Astrocyte (in vitro differentiated cells and primary cell): ENCODE results near the gene DNAJC24. TPM values are rescaled to one million over a fixed set of nuclear protein-coding genes. Genes with fewer than 3 reads are reported as not detected.

Experiments
- DNase-seq: peaks from one replicate; pipeline ENCODE4 v3.0.0-alpha.2; 2010; ENCODE audit warnings: low read depth
- FAIRE-seq: peaks from 2 replicates; lab custom pipeline; 2011; peaks lifted over from hg19 to GRCh38; lab: Jason Lieb, UNC
- H2AFZ ChIP-seq: 2 replicates; pipeline ENCODE4 v1.6.0; 2012; ENCODE audit warnings: low read depth, low read length, inconsistent platforms
- H3K27ac ChIP-seq: 2 replicates; pipeline ENCODE4 v1.5.1; 2011; ENCODE audit warnings: low read depth, low read length, inconsistent platforms
- H3K27me3 ChIP-seq: 2 replicates; pipeline ENCODE4 v1.6.0; 2011; ENCODE audit warnings: low read length, inconsistent platforms; ENCODE audit not compliant: insufficient read depth
- H3K36me3 ChIP-seq: 2 replicates; pipeline ENCODE4 v1.5.1; 2011; ENCODE audit warnings: low read length, inconsistent platforms; ENCODE audit not compliant: insufficient read depth
- H3K4me1 ChIP-seq: 2 replicates; pipeline ENCODE4 v1.5.1; 2011; ENCODE audit warnings: low read length, inconsistent platforms; ENCODE audit not compliant: insufficient read depth
- H3K4me2 ChIP-seq: 2 replicates; pipeline ENCODE4 v1.6.0; 2012; ENCODE audit warnings: low read length, inconsistent platforms
- H3K4me3 ChIP-seq: 2 replicates; pipeline ENCODE4 v1.5.1; 2011; ENCODE audit warnings: low read depth, mild to moderate bottlenecking, low read length, inconsistent platforms; ENCODE audit not compliant: insufficient read depth
- H3K79me2 ChIP-seq: 2 replicates; pipeline ENCODE4 v1.6.0; 2012; ENCODE audit warnings: mild to moderate bottlenecking, low read length, inconsistent platforms; ENCODE audit not compliant: insufficient read depth
- H3K9ac ChIP-seq: 2 replicates; pipeline ENCODE4 v1.6.0; 2012; ENCODE audit warnings: mild to moderate bottlenecking, low read length, inconsistent platforms
- H3K9me3 ChIP-seq: 2 replicates; pipeline ENCODE4 v1.5.1; 2012; ENCODE audit warnings: low read depth, mild to moderate bottlenecking, low read length, inconsistent platforms; ENCODE audit not compliant: insufficient read depth
- H4K20me1 ChIP-seq: 2 replicates; pipeline ENCODE4 v1.6.0; 2012; ENCODE audit warnings: low read length, inconsistent platforms; ENCODE audit not compliant: insufficient read depth
- H3K27ac Mint-ChIP-seq: one replicate; pipeline ENCODE4 v1.8.0; 2021; ENCODE audit warnings: mild to moderate bottlenecking, mixed read lengths; ENCODE audit not compliant: unreplicated experiment
- H3K27me3 Mint-ChIP-seq: one replicate; pipeline ENCODE4 v1.8.0; 2021; ENCODE audit warnings: low read depth, mixed read lengths; ENCODE audit not compliant: unreplicated experiment
- H3K36me3 Mint-ChIP-seq: one replicate; pipeline ENCODE4 v1.8.0; 2021; ENCODE audit warnings: low read depth, mixed read lengths; ENCODE audit not compliant: unreplicated experiment
- H3K4me1 Mint-ChIP-seq: one replicate; pipeline ENCODE4 v1.8.0; 2021; ENCODE audit warnings: low read depth, mixed read lengths; ENCODE audit not compliant: unreplicated experiment
- H3K4me3 Mint-ChIP-seq: one replicate; pipeline ENCODE4 v1.8.0; 2021; ENCODE audit warnings: mild to moderate bottlenecking, moderate library complexity, mixed read lengths; ENCODE audit not compliant: unreplicated experiment
- H3K9me3 Mint-ChIP-seq: one replicate; pipeline ENCODE4 v1.8.0; 2021; ENCODE audit warnings: mild to moderate bottlenecking, mixed read lengths; ENCODE audit not compliant: unreplicated experiment
- EZH2 ChIP-seq: IDR thresholded peaks from 2 replicates; pipeline ENCODE4 v1.6.1; 2012; ENCODE audit warnings: mild to moderate bottlenecking, low read length, inconsistent platforms; ENCODE audit not compliant: insufficient read depth
- total RNA-seq: library from RNA; stranded (reverse); gene quantifications from 2 replicates; pipeline ENCODE4 v1.2.1, GENCODE V29; 2021
- TF ChIP-seq, protein P1 (sequence below): IDR thresholded peaks from 2 replicates; pipeline ENCODE4 v1.5.1; 2011; ENCODE audit warnings: low read depth, mild to moderate bottlenecking, inconsistent platforms, low read length, moderate library complexity; ENCODE audit not compliant: insufficient read depth

DNAJC24 gene
- total RNA-seq, 1 donor from 2014 or later = 23.1 TPM

GRCh38 chr11:31442086-31442485 lies 72.4 kb downstream of the DNAJC24 start:
- DNase-seq = no peak
- Histone ChIP-seq H3K4me2 (no peak overlapping the region), H3K4me3 (no peak overlapping the region), H2AFZ (no peak overlapping the region), H3K4me1 (no peaks in the 10 kb centered on the region), H3K9me3 (no peaks in the 10 kb centered on the region), H4K20me1 (no peaks in the 10 kb centered on the region), H3K27ac (no peak overlapping the region), H3K9ac (no peak overlapping the region), H3K27me3 (no peaks in the 10 kb centered on the region), H3K36me3 (no peaks in the 10 kb centered on the region), H3K79me2 (no peaks in the 10 kb centered on the region)
- TF ChIP-seq, protein P1, sequence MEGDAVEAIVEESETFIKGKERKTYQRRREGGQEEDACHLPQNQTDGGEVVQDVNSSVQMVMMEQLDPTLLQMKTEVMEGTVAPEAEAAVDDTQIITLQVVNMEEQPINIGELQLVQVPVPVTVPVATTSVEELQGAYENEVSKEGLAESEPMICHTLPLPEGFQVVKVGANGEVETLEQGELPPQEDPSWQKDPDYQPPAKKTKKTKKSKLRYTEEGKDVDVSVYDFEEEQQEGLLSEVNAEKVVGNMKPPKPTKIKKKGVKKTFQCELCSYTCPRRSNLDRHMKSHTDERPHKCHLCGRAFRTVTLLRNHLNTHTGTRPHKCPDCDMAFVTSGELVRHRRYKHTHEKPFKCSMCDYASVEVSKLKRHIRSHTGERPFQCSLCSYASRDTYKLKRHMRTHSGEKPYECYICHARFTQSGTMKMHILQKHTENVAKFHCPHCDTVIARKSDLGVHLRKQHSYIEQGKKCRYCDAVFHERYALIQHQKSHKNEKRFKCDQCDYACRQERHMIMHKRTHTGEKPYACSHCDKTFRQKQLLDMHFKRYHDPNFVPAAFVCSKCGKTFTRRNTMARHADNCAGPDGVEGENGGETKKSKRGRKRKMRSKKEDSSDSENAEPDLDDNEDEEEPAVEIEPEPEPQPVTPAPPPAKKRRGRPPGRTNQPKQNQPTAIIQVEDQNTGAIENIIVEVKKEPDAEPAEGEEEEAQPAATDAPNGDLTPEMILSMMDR = no peak
- TF ChIP-seq EZH2 = no peak
- H3K4me1 Mint-ChIP-seq = peaks cover 2% of the 10 kb centered on the region
- H3K27ac Mint-ChIP-seq = no peak overlapping the region
- H3K4me3 Mint-ChIP-seq = no peak overlapping the region
- H3K36me3 Mint-ChIP-seq = no peaks in the 10 kb centered on the region
- no peak for FAIRE-seq
- no peaks in the 10 kb centered on the region for H3K9me3 Mint-ChIP-seq
- H3K27me3 Mint-ChIP-seq = no peaks in the 10 kb centered on the region

DNA sequence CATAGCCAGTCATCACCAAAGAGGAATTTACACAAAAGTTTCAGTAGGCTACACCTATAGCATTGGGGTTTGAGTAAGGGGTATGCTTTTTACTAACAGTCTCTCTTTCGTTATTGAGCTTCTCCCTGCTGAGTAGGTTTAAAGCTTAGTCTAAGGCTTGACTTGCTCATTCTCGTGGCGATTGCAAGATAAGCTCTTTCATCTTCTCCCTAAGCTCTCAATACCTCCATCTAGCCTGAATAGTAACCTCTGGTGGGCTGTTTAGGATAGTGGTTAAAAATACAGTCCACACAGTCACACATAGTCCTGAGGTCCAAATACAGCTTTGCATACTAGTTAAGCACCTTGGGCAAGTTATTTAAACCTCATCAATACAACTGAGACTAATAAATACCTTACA lies 74.1 kb downstream of the DNAJC24 start:
- H3K36me3 Mint-ChIP-seq = no peaks in the 10 kb centered on the region
- no peak for TF ChIP-seq EZH2
- Histone ChIP-seq H3K9ac (no peak overlapping the region), H3K9me3 (no peaks in the 10 kb centered on the region), H3K4me3 (no peak overlapping the region), H3K36me3 (no peaks in the 10 kb centered on the region), H3K27me3 (no peaks in the 10 kb centered on the region), H2AFZ (no peak overlapping the region), H3K4me2 (no peak overlapping the region), H3K4me1 (no peaks in the 10 kb centered on the region), H3K79me2 (no peaks in the 10 kb centered on the region), H4K20me1 (no peaks in the 10 kb centered on the region), H3K27ac (no peak overlapping the region)
- peaks cover 2% of the 10 kb centered on the region for H3K4me1 Mint-ChIP-seq
- DNase-seq = no peak
- no peak overlapping the region for H3K4me3 Mint-ChIP-seq
- H3K9me3 Mint-ChIP-seq = no peaks in the 10 kb centered on the region
- H3K27ac Mint-ChIP-seq = no peak overlapping the region
- H3K27me3 Mint-ChIP-seq = no peaks in the 10 kb centered on the region
- no peak for FAIRE-seq

DNA sequence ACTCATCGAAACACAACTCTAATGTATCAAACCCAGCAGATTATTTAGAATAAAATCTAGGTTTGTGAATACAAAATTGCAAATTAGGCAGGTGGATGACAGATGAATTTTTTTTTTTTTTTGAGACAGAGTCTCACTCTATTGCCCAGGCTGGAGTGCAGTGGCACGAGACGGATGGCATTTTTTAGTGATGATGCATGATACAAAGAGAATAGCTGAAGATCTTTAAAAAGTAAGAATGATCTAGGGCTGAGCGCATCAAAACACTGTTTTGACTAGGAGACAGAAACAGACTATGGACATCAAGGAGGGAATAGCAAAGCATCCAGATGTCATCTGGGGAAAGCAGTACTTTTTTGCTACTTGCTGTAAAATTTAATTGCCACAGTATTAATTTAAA lies 76.0 kb downstream of the DNAJC24 start:
- Histone ChIP-seq H3K36me3 (no peaks in the 10 kb centered on the region), H3K9ac (no peak overlapping the region), H3K27ac (no peak overlapping the region), H3K4me3 (no peak overlapping the region), H2AFZ (no peak overlapping the region), H4K20me1 (no peaks in the 10 kb centered on the region), H3K4me1 (no peaks in the 10 kb centered on the region), H3K9me3 (no peaks in the 10 kb centered on the region), H3K79me2 (no peaks in the 10 kb centered on the region), H3K4me2 (no peak overlapping the region), H3K27me3 (no peaks in the 10 kb centered on the region)
- H3K4me3 Mint-ChIP-seq = no peak overlapping the region
- no peak overlapping the region for H3K27ac Mint-ChIP-seq
- no peaks in the 10 kb centered on the region for H3K36me3 Mint-ChIP-seq
- peaks cover 2% of the 10 kb centered on the region for H3K4me1 Mint-ChIP-seq
- DNase-seq (no peak), FAIRE-seq (no peak)
- no peaks in the 10 kb centered on the region for H3K9me3 Mint-ChIP-seq
- TF ChIP-seq, protein P1 = no peak
- no peak for TF ChIP-seq EZH2
- H3K27me3 Mint-ChIP-seq = no peaks in the 10 kb centered on the region
